GM19328 (cell line): ENCODE results near the gene BID.

Source experiments
- ATAC-seq: cut with Tn5 transposase; IDR thresholded peaks from one replicate; pipeline ENCODE4 v1.9.1; 2021; ENCODE audit warnings: mild to moderate bottlenecking, moderate library complexity; ENCODE audit not compliant: unreplicated experiment

The BID gene

DNA sequence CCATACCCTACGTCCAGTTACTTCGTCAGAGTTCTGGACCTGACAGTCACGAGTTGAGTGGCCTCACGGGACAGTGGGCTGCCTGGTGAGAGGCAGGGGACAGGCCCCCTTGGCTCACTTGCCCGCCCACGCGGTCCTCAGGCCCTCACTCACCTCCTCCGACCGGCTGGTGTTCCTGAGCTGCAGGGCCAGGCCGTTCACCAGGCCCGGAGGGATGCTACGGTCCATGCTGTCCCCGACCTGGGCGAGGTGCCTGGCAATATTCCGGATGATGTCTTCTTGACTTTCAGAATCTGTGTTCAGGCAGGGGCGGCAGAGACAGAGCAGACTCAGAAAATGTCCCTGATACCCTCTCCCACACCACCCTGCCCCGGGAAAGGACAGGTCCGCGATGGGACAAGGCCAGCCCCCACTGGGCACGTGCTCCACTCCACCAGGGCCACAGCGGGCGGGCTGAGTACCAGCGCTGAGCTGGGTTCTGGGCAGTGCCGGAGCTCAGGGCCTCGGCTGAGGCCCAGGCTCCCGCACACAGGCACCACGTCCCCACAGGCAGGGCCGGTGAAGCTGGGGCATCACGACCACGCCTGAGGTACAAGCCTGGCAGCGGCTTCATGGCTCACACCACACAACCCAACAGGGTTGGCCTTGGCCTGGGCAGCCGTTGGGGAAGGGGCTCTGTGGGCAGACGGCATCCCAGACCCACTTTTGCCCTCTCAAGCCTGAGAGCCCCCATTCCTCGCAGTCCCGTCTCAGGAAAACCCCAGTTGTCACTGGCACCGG lies 34.9 kb downstream of the BID start:
- no peak for ATAC-seq

DNA sequence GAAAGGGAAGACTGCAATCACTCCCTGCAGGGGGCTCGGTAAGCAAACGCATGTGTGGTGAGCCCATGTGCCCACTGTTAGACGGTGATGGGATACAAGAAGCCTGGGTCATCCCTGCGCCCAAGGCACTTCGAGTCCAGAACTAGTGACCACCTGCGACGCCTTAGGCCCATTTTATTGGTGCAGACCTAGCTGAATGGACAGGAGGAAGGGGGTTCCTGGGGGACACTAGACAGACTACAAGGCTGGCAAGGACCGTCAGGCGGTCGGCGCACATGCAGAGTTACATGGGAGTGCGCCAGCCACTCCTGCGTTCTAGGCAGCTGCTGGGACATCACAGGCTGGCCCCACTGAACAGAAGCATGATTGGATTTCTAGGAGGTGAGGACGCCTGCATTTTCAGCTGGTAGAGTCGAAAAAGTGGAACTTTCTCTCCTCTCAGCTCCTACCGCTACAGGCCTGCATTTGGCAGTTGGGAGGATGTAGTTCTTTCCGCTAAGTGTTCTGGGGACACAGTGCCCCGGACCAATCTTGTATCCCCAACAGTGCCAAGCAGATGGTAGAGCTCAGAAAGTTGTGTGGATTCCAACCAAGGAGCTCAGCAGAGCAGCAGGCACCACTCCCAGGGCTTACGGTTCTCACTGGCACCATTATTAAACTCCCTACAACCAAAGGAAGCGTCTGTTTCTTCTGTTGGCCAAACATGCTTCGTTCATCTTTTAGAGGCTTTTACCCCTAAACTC lies 35.7 kb downstream of the BID start:
- no peak for ATAC-seq

DNA sequence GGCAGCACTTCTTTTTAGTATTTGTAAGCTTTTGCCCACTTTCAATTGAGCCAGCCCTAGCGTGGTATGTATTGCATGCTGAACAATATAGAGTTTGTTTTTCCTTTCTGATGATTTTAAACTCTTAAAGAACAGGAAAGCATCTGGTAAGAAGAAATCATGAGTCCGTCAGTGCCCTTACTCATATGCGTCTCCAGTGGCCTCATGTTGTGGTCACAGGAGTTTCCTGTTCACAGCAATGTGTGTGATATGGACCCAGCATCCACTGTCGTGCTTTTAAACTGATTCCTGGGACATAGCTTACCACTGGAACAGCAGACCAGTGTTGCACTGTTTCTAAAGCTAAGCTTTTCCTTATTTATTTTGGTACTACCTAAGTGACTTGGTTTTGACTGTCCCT lies 40.1 kb downstream of the BID start:
- no peak for ATAC-seq

DNA sequence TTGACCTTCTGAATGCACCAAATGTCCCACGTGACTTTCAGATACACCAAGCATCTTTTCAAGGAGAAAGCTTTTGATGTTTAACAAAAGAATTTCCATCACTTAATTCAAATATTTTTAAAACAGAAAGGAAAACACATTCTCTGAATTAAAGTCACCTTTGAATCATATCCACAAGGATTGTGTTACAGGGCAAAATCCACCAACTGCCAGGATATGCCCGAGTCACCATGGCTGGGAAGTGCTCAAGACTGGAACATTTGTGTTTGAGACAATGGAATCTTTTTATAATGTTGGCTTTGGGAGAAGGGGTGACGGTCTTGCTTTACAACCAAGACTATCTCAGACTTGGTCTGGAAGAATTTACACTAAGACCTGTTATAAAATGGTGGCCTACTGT lies 40.8 kb downstream of the BID start:
- ATAC-seq: no peak

DNA sequence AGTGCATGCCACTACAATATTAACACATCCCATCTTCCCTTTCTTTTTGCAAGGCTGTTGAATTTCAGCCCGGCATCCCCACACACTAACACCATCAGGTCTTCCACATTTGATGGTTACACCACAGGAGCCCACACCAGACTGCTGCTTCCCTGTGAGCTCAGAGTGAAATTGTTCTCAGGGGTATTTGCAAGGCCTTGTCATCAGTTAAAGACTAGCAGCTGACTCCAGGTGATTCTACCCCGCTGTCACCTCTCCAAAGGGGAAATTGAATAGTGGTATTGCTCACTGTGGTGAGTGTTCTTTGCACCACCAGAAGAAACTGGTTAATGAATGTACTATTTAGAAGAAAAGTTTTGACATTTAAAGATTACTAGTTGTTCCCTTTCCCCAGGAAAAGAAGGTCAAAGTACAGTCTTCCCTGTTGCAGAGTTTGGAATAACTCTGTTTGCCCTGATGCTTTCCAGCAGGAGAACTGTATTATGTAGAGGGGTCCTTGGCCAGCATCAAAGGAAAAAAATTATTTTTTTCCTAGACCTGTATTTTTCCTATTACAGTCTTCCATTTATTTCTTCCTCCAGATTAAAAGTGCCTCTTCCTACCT lies 41.9 kb downstream of the BID start:
- ATAC-seq: no peak

DNA sequence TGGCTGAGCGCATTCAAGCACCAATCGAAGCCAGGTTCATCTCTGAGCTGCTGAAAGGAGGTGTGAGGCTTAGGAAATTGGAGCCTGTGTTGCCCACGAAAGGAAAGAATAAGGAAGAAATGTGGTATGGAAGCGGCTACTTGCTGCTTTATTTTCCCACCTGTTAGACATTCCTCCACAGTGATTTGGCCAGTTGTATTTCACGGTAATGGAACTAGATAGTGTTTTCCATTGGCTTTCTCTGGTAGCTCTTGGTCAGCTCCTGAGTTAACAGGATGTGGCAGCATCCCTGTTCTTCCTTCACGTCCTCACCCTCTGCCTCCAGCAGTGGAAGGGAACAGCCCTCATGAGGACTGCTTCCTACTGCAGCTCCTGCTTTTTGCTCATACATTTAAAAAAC lies 44.7 kb downstream of the BID start:
- no peak for ATAC-seq

DNA sequence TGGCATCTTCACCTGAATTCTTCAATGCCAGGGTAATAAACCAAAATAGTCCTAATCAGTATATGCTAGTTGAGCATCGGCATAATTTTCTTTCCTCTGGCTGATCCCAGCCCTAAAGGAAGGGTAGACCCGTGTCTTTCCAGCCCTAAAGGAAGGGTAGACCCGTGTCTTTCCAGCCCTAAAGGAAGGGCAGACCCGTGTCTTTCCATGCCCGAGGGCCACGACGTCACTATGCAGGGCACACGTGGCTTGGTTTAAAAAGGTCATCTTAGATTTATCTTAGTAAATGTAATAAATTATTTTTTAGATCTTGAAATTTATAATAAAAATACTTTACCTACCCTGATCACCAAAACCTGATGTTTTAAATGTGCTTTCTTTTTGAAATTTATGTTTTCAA lies 45.5 kb downstream of the BID start:
- no peak for ATAC-seq

DNA sequence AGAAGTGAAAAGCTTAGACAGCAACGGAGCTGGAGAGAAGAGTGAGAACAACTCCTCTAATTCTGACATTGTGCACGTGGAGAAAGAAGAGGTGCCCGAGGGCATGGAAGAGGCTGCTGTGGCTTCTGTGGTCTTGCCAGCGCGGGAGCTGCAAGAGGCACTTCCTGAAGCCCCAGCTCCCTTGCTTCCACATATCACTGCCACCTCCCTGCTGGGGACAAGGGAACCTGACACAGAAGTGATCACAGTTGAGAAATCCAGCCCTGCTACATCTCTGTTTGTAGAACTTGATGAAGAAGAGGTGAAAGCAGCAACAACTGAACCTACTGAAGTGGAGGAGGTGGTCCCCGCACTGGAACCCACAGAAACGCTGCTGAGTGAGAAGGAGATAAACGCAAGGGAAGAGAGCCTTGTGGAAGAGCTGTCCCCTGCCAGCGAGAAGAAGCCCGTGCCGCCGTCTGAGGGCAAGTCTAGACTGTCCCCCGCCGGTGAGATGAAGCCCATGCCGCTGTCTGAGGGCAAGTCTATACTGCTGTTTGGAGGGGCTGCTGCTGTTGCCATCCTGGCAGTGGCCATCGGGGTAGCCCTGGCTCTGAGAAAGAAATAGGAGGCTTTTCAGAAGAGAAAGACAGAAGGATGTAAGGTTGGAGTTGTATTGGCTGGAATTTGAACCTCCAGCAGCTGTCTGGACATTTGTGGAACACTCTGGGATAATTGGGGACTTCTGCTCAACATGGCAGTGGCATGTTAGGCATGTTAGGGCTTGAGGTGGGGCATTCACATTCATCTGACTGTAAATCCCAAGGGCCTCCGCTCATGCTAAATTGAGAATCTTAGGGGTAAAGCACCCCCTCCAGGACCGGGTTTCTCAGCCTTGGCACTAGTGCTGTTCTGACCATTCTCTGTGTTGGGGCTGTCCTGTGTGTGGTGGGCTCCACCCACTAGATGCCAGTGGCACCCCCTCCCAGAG lies 47.1 kb downstream of the BID start:
- ATAC-seq: no peak

DNA sequence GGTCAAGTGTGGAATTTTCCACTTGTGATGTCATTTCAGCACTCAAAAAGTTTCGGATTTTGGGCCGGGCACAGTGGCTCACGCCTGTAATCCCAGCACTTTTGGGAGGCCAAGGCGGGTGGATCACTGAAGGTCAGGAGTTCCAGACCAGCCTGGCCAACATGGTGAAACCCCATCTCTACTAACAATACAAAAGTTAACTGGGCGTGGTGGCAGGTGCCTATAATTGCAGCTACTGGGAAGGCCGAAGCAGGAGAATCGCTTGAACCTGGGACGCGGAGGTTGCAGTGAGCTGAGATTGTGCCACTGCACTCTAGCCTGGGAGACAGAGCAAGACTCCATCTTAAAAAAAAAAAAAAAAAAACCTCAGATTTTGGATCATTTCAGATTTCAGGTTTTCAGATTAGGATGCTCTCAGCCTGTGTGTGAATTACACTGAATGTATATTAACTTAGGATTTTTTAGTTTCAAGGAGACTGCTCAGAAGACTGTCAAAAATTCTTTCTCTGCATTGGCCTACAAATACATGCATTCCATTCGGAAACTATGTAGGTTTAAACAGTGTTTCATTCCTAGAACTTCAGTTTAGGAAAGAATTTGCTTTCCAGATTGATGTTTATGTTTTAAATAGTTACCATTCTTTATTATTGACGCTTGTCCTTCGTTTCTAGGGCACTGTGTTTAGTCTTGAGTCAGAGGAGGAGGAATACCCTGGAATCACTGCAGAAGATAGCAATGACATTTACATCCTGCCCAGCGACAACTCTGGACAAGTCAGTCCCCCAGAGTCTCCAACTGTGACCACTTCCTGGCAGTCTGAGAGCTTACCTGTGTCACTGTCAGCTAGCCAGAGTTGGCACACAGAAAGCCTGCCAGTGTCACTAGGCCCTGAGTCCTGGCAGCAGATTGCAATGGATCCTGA lies 48.0 kb downstream of the BID start:
- ATAC-seq: no peak

DNA sequence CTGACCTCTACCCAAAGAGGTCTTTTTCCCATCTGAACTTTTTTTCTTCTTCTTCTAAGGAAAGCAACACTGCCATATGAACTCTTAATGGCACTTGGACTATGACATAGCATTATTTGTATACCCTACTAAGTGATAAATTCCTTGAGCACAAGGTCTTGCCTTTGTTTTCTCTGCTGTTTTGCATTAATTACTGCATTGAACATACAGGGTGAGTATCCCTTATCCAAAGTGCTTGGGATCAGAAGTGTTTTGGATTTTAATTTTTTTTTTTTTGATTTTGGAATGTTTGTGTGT lies 48.8 kb downstream of the BID start:
- no peak for ATAC-seq

DNA sequence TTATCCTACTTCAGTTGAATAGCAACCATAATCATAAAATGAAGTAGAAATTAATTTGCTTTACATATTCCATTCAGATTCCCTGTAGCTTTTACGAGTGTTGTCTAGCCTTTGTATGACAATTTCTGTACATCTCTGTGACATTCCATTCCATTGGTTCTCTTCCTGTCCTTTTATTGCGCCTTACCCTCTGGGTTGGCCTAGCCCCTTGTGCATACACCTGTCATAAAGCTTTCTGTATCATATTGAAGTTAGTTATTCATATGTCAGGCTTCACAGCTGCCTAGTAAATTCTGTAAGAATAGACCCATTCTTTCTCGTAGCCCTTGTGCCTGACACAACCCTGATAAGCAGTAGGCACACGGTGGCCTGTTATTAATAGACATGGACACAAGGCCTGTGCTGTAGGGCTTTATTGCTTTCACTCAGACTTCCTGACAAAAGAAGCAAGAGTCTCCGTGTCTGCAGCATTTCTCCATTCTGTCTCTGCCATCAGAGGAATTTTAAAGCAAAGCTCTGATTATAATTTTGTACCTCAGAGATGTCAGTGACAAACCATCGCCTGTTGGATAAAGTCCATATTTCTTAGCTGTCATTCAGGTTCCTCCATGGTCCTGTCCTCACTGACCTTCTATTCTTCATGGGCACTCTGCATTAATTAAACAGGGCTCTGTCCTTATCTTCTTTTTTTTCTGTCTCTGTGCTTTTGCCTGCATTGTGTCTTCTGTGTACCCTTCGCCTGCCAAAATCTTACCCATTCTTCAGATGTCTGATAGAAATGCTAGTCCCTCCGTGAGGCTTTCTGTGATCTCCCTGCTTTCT lies 49.4 kb downstream of the BID start:
- ATAC-seq: no peak

DNA sequence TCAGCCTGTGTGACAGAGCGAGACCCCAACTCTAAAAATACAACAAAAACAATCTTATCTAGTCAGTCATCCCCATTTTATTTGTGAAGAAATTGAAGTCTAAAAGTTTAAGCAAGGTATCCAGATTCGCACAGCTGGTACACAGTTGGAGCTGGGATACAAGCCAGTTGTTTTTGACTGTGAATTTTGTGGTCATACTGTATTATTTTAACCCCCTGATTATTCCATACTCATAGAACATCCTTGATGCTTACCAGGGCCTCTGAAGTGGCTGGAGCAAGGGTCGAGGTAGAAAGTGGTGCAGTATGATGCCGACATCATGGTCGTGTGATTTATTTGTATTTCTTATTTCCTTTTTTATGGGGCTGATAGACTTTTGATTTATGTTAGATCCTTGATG lies 50.0 kb downstream of the BID start:
- ATAC-seq: no peak

DNA sequence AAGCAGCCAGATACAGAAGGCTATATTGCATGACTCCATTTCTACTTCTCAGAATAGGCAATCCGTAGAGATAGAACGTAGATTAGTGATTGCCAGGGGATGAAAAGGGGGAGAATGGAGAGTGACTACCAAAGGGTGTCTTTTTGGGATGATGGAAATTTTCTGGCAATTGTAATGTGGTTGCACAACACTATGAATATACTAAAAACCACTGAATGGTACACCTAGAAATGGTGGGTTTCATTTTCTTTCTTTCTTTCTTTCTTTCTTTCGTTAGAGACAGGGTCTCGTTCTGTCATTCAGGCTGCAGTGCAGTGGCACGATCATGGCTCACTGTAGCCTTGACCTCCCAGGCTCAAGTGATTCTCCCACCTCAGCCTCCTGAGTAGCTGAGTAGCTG lies 54.4 kb downstream of the BID start:
- no peak for ATAC-seq

DNA sequence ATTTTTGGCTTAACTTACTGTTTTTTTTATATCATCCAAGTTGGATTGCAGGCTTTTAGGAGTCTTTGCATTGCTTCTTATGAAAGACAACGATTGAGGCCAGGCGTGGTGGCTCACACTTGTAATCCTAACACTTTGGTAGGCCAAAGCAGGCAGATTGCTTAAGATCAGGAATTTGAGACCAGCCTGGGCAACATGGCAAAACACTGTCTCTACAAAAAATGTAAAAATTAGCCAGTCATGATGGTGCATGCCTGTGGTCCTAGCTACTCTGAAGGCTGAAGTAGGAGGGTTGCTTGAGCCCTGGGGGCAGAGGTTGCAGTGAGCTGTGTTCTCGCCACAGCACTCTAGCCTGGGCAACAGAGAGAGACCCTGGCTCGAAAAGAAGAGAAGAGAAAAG lies 56.6 kb downstream of the BID start:
- ATAC-seq: no peak

DNA sequence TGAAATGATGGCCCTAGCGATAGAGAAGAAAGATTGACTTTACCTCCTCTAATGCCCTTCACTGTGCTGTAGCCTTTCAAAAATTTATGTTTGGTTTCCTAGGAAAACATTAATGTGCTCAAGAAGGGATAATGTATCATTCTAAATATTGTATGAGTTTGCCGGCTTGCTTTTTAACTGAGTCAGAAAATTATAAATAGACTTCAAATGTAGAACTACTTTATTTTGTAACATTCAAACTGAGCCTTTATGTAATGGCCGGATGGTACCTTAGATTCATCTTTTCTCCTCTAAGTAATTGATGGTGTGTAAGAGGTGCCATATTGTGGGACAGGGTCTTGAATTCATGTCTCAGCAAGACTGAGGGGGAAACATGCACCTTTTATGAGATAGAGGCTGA lies 57.7 kb downstream of the BID start:
- no peak for ATAC-seq

DNA sequence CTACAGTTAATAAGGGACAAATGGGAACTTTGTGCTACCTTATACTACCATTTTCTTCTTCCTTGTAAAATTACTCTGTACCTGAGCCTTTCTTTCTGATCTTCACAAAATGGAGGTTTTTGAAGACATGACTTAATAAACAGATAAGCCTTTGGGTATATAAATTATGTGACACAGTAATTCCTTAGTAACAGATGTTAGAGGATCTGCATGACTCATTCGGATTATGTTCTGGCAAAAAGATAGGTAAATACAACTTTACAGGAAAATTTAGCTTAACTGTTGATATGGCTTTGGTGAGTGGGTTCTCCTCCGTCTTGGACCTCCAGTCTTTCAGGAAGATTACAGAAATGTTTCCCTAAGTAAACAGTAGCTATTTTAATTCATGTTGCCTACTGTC lies 61.8 kb downstream of the BID start:
- ATAC-seq: no peak

DNA sequence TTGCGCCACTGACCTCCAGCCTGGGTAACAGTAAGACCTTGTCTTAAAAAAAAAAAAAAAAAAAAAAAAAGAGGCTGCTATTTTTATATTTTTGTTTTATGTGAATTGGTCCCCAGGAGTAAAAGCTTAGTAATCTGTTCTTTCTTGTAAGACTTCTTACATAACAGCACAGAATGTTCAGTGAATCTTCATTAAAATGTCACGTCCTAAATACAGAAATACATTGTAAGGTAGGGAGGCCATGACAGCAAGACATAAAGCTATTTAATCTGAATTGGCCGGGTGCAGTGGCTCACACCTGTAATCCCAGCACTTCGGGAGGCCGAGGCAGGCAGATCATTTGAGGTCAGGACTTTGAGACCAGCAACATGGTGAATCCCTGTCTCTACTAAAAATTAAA lies 64.2 kb downstream of the BID start:
- no peak for ATAC-seq

DNA sequence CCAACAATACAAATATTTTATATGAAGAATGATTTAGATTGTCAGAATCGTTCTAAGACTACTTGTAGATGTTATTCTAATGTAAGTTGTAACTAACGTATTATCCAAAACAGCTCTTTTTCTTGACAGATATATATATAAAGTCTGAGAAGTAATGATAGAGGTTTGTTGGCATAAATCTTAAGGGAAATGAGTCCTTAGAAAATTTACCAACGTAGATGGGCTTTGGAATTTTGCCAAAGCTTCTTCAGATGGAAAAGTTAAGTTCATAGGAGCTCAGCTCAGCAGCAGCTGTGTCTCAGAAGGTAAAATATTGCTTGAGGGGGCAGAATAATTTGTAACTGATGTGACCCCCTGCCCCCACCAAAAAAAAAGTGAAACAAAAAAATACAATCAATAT lies 66.7 kb downstream of the BID start:
- no peak for ATAC-seq

DNA sequence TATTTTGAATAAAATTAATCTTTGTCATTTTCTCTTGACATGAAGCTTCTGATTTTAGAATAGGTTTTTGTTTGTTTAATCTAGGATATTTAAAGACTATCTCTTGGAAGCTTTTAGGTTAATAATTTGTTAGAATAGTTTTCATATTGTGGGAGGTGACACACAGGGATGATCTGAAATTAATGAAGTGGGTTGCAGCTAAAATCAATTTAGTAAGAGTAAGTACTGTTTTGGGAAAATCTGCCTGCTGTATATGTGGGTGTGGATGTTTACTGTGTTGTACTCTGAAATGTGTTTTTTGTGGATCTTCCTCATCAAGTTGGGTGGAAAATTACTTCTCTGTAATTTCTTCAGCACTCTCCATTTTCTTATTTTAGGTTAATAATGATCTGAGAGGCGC lies 67.3 kb downstream of the BID start:
- ATAC-seq: no peak
